ENCODE data around the gene BANP. TPM values are rescaled to one million over a fixed set of nuclear protein-coding genes. Genes with fewer than 3 reads are reported as not detected.

BANP gene
- total RNA-seq, 4 donors from 2014 or later: 7.4 to 45.5 (median 20.3) TPM

DNA sequence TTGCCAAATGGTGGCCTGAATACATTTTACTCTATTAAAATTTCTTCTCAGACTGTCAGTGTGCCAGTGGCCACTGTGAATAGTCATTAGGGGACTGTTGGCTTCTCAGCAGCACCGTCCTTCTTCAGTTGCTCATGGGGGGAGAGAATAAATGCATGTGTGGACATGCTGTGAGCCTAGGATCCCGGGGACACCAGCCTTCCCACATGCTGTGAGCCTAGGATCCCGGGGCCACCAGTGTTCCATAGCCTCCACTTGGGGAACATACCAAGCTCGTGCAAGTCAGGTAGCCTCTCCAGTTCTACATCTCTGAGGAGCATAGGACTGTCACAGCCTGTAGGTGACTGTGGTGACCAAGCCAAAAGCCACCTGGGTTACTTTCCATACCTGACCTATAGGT lies 51.5 kb downstream of the BANP start:
- Histone ChIP-seq H3K9me3 (no peaks in the 10 kb centered on the region), H3K4me1 (no peaks in the 10 kb centered on the region), H3K36me3 (no peaks in the 10 kb centered on the region), H3K27me3 (no peaks in the 10 kb centered on the region), H3K4me3 (no peak overlapping the region), H3K27ac (no peak overlapping the region)
- intact Hi-C loops (cut with DNase I; ENCODE audit: low total_unique reads): no loop called here
- TF ChIP-seq, protein P1, sequence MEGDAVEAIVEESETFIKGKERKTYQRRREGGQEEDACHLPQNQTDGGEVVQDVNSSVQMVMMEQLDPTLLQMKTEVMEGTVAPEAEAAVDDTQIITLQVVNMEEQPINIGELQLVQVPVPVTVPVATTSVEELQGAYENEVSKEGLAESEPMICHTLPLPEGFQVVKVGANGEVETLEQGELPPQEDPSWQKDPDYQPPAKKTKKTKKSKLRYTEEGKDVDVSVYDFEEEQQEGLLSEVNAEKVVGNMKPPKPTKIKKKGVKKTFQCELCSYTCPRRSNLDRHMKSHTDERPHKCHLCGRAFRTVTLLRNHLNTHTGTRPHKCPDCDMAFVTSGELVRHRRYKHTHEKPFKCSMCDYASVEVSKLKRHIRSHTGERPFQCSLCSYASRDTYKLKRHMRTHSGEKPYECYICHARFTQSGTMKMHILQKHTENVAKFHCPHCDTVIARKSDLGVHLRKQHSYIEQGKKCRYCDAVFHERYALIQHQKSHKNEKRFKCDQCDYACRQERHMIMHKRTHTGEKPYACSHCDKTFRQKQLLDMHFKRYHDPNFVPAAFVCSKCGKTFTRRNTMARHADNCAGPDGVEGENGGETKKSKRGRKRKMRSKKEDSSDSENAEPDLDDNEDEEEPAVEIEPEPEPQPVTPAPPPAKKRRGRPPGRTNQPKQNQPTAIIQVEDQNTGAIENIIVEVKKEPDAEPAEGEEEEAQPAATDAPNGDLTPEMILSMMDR (IDR thresholded peaks at IDR 0.05): no peak
- TF ChIP-seq POLR2A (IDR thresholded peaks at IDR 0.05): no peak
- DNase-seq: no peak

DNA sequence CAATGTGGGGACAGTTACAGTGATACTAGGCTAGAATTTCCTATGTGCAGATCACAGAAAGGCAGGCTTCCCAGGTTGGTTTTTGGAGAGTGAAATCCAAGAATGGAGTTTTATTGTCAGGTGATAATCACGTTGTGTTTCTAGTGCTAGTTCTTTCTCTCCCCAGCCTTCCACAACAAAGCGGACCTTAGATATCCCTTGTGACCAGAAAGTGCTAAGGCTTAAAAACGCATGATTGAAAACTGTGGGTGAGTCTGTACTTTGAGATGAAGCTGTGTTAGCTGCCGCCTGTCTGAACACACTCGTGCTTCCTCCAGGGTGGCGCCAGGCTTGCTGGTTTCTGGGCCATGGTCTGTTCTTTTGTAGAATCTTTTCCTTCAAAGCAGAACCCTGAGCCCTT lies 52.1 kb downstream of the BANP start:
- Histone ChIP-seq H3K4me1 (no peaks in the 10 kb centered on the region), H3K27ac (no peak overlapping the region), H3K27me3 (no peaks in the 10 kb centered on the region), H3K4me3 (no peak overlapping the region), H3K9me3 (no peaks in the 10 kb centered on the region), H3K36me3 (no peaks in the 10 kb centered on the region)
- TF ChIP-seq, protein P1 (IDR thresholded peaks at IDR 0.05): no peak
- TF ChIP-seq POLR2A (IDR thresholded peaks at IDR 0.05): no peak
- intact Hi-C loops (cut with DNase I; ENCODE audit: low total_unique reads): no loop called here
- no peak for DNase-seq

DNA sequence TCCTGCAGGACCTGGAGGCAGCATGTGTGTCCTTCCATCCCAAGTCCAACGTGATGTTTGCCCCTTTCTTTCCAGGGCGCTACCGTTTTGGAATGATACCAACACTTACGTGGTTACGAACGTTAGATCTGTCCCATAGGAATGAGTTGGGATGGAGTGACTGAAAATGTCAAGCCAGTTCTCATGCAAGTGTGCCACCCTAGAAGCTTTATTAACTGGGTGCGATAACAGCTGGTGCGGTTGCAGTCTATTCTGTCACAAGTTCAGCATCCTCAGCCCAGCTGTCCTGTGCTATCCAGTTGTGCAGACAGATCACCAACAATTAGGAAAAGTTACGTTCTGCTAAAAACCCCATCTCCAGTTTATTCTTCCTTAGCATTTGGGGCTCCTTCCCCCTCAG lies 52.5 kb downstream of the BANP start:
- no peaks in the 10 kb centered on the region for H3K27me3 ChIP-seq
- no peak for DNase-seq
- intact Hi-C loops (cut with DNase I; ENCODE audit: low total_unique reads): no loop called here
- H3K36me3 ChIP-seq: no peaks in the 10 kb centered on the region
- H3K9me3 ChIP-seq: no peaks in the 10 kb centered on the region
- no peaks in the 10 kb centered on the region for H3K4me1 ChIP-seq
- TF ChIP-seq, protein P1 (IDR thresholded peaks at IDR 0.05): no peak
- no peak for TF ChIP-seq POLR2A (IDR thresholded peaks at IDR 0.05)
- H3K4me3 ChIP-seq: no peak overlapping the region
- H3K27ac ChIP-seq: no peak overlapping the region

DNA sequence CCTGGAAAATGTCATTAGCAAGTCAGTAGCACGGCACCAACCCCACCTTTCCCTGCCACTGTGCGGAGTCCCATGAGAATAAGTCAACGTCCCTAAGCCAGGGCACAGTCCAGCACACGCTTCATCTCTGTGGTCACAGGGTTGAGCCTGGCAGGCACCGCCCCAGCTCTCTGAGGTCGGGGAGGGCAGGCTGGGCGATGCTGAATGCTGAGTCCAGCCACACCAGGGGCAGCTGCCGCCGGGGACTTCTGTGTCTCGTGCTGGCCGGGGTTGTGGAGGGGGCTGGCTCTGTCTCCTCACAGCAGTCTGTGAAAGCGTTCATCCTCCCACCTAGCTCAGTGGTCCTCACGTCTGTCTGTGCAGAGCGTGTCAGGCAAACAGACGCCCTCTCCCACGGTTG lies 53.2 kb downstream of the BANP start:
- no peak overlapping the region for H3K27ac ChIP-seq
- H3K36me3 ChIP-seq: no peaks in the 10 kb centered on the region
- intact Hi-C loops (cut with DNase I; ENCODE audit: low total_unique reads): no loop called here

DNA sequence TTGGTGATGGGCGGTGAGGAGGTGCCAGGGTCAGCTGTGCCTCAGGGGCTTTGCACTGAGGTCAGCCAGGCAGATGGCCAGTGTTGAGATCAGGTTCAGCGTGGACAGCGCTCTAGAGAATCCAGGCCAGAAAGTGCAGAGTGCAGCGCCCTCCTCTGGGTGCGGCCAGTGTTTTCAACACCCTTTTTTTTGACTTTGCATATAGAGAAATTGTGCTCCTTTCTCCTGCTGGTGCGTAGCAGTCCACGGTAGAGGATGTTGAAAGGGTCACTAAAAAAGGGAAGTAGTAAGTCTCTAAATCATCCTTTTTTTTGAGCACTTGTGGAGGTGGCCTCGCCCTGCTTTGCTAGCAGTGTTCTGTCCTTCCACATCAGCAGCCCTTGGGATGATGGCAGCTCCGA lies 53.9 kb downstream of the BANP start:
- intact Hi-C loops (cut with DNase I; ENCODE audit: low total_unique reads): no loop called here
- Histone ChIP-seq H3K27me3 (no peaks in the 10 kb centered on the region), H3K4me3 (no peak overlapping the region), H3K36me3 (no peaks in the 10 kb centered on the region), H3K27ac (no peak overlapping the region), H3K4me1 (no peaks in the 10 kb centered on the region), H3K9me3 (no peaks in the 10 kb centered on the region)
- DNase-seq: no peak
- TF ChIP-seq, protein P1 (IDR thresholded peaks at IDR 0.05): no peak
- no peak for TF ChIP-seq POLR2A (IDR thresholded peaks at IDR 0.05)

More for the DNA sequence above, 53.2 kb downstream of the BANP start:
- H3K4me3 ChIP-seq: no peak overlapping the region
- no peaks in the 10 kb centered on the region for H3K27me3 ChIP-seq
- no peak for DNase-seq
- H3K9me3 ChIP-seq: no peaks in the 10 kb centered on the region
- no peak for TF ChIP-seq POLR2A (IDR thresholded peaks at IDR 0.05)
- TF ChIP-seq, protein P1 (IDR thresholded peaks at IDR 0.05): no peak
- H3K4me1 ChIP-seq: no peaks in the 10 kb centered on the region
